ENCODE results near the gene PAK3.

GRCh38 chrX:111110098-111110775, 14.2 kb downstream of the PAK3 start:
- TF ChIP-seq CTCF (IDR thresholded peaks at IDR 0.05) (no peak), EZH2phosphoT487 (IDR thresholded peaks at IDR 0.05) (no peak)
